A673 (cell line): ENCODE results near the gene TUBA1C. TPM values are rescaled to one million over a fixed set of nuclear protein-coding genes. Genes with fewer than 3 reads are reported as not detected.

Source experiments
- BruUV-seq: library from RNA; stranded (reverse); fragments of 400-500 nt; replicated peaks from 2 replicates; lab custom pipeline; 2021; lab: Mats Ljungman, UMichigan
- CTCF ChIA-PET: fragments of 300-600 bp; sonication (Branson Sonifier 250); formaldehyde crosslinking; loops from one replicate; lab custom pipeline; 2022; ENCODE audit warnings: antibody characterized with exemption; lab: Charles Lee
- POLR2A ChIA-PET: fragments of 300-600 bp; sonication (Branson Sonifier 250); formaldehyde crosslinking; loops from one replicate; lab custom pipeline; 2022; ENCODE audit warnings: antibody characterized with exemption; ENCODE audit not compliant: low non-redundant PET; lab: Charles Lee
- DNase-seq: peaks from one replicate; pipeline ENCODE4 v3.0.0-alpha.2; 2015; ENCODE audit warnings: low spot score
- H3K27ac ChIP-seq: fragments of 200-600 bp; sonication (generic); 2 replicates; pipeline ENCODE4 v1.5.1; 2016; ENCODE audit warnings: mixed run types, low read depth, mild to moderate bottlenecking, mixed read lengths, antibody characterized with exemption, low read length; ENCODE audit not compliant: poor library complexity, severe bottlenecking
- H3K27me3 ChIP-seq: fragments of 200-600 bp; sonication (generic); replicated peaks from 2 replicates; pipeline ENCODE4 v1.6.1; 2017; ENCODE audit warnings: mixed run types, low read depth, mild to moderate bottlenecking, mixed read lengths, antibody characterized with exemption, low read length; ENCODE audit not compliant: insufficient read depth, poor library complexity
- H3K36me3 ChIP-seq: fragments of 200-600 bp; sonication (generic); 2 replicates; pipeline ENCODE4 v1.6.1; 2016; ENCODE audit warnings: mixed run types, mild to moderate bottlenecking, mixed read lengths, antibody characterized with exemption, low read length; ENCODE audit not compliant: insufficient read depth, poor library complexity, severe bottlenecking
- H3K4me1 ChIP-seq: fragments of 200-600 bp; sonication (generic); 2 replicates; pipeline ENCODE4 v1.6.1; 2017; ENCODE audit warnings: mixed run types, mild to moderate bottlenecking, mixed read lengths, antibody characterized with exemption, low read length; ENCODE audit not compliant: insufficient read depth, poor library complexity, severe bottlenecking
- H3K4me3 ChIP-seq: fragments of 200-600 bp; sonication (generic); 2 replicates; pipeline ENCODE4 v1.5.1; 2016; ENCODE audit warnings: low read depth, mixed run types, mild to moderate bottlenecking, mixed read lengths, low read length; ENCODE audit not compliant: poor library complexity, severe bottlenecking
- H3K9me3 ChIP-seq: fragments of 200-600 bp; sonication (generic); 2 replicates; pipeline ENCODE4 v1.6.1; 2016; ENCODE audit warnings: mixed run types, low read depth, mild to moderate bottlenecking, mixed read lengths, antibody characterized with exemption, low read length; ENCODE audit not compliant: poor library complexity, severe bottlenecking
- EZH2 ChIP-seq: fragments of 200-600 bp; sonication (generic); IDR thresholded peaks from 2 replicates; pipeline ENCODE4 v1.6.1; 2017; ENCODE audit warnings: borderline replicate concordance, low read depth, mild to moderate bottlenecking, mixed read lengths, antibody characterized with exemption, low read length; ENCODE audit not compliant: poor library complexity, severe bottlenecking
- intact Hi-C: fragments of 100-400 bp; cut with micrococcal nuclease; formaldehyde crosslinking; loops from one replicate; pipeline ENCODE4 v1.10.0; 2022; ENCODE audit not compliant: unreplicated experiment
- total RNA-seq: library from RNA; stranded (reverse); gene quantifications from 2 replicates; pipeline ENCODE4 v1.2.3, GENCODE V29; 2021
- TF ChIP-seq, protein P1 (sequence below): fragments of 300-800, 200-600 bp; sonication (generic); conservative IDR thresholded peaks from 2 replicates; pipeline ENCODE4 v1.5.1; 2017; ENCODE audit warnings: low read depth, mild to moderate bottlenecking, antibody characterized with exemption, low read length, moderate library complexity, mixed read lengths

The TUBA1C gene
- total RNA-seq, 1 experiment from 2014 or later: 622 TPM

DNA sequence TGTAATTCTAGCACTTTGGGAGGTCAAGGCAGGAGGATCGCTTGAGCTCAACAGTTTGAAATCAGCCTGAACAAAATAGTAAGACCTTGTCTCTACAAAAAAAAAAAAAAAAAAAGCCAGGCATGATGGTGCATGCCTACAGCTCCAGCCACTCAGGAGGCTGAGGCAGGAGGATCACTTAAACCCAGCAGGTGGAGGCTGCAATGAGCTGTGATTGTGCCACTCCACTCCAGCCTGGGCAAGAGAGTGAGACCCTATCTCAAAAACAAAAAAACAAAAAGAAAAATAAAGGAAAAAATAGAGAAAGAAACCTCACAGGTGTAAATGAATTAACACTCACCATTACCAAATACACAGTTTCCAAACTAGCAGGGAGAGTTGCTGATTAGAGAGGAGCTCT lies 41.8 kb upstream of the TUBA1C start:
- Histone ChIP-seq H3K27ac (no peak overlapping the region), H3K4me1 (peaks cover 5% of the 10 kb centered on the region), H3K36me3 (no peaks in the 10 kb centered on the region), H3K4me3 (no peak overlapping the region), H3K27me3 (no peaks in the 10 kb centered on the region), H3K9me3 (no peaks in the 10 kb centered on the region)
- ChIA-PET CTCF (interaction anchor here (0.6 to 0.7 kb wide), 2 partner anchors 8 to 413 kb away, joined by 5 to 8 read pairs; no protein-coding TSS in a partner anchor), POLR2A (no interaction called here)
- DNase-seq: no peak
- intact Hi-C loops: no loop called here
- TF ChIP-seq EZH2: no peak
- TF ChIP-seq, protein P1, sequence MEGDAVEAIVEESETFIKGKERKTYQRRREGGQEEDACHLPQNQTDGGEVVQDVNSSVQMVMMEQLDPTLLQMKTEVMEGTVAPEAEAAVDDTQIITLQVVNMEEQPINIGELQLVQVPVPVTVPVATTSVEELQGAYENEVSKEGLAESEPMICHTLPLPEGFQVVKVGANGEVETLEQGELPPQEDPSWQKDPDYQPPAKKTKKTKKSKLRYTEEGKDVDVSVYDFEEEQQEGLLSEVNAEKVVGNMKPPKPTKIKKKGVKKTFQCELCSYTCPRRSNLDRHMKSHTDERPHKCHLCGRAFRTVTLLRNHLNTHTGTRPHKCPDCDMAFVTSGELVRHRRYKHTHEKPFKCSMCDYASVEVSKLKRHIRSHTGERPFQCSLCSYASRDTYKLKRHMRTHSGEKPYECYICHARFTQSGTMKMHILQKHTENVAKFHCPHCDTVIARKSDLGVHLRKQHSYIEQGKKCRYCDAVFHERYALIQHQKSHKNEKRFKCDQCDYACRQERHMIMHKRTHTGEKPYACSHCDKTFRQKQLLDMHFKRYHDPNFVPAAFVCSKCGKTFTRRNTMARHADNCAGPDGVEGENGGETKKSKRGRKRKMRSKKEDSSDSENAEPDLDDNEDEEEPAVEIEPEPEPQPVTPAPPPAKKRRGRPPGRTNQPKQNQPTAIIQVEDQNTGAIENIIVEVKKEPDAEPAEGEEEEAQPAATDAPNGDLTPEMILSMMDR: no peak
- BruUV-seq: no TSS peak

DNA sequence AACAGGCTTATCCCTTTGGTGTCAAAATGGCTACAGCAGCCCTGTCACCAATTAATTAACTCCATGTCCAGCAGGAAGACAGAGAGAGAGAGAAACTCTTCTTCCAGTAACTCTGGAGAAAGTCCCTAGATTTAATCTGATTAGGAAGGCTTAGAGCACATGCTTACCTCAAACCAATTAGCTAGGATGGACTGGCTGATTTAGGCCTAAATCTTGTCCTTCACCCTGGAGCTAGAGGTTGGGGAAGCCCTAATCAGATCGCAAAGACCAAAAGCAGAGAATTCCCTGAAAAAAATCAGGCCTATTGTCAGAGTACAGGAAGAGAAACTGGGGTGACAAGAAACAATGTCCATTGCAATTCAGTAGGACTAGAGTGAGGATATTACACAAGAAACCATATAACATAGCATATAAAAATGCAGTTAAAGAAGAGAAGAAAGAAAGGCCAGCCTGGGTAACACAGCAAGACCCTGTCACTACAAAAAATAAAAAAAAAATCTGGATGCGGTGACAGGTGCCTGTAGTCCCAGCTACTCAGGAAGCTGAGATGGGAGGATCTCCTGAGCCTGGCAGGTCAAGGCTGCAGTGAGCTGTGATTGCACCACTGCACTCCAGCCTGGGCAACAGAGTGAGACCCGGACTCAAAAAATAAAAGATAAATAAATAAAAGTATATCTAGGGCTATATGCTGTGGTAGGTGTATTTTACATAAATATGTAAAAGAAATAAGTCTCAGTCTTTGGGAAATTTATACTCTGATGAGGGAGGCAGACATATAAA lies 41.1 kb upstream of the TUBA1C start:
- H3K9me3 ChIP-seq: no peaks in the 10 kb centered on the region
- no peak for DNase-seq
- CTCF ChIA-PET: interaction anchor here (1.0 kb wide), 1 partner anchor 11 kb away, joined by 3 read pairs; no protein-coding TSS in a partner anchor
- no peaks in the 10 kb centered on the region for H3K27me3 ChIP-seq
- no TSS peak for BruUV-seq
- POLR2A ChIA-PET: no interaction called here
- TF ChIP-seq, protein P1: no peak
- TF ChIP-seq EZH2: no peak
- H3K4me1 ChIP-seq: peaks cover 5% of the 10 kb centered on the region
- H3K4me3 ChIP-seq: no peak overlapping the region
- H3K36me3 ChIP-seq: no peaks in the 10 kb centered on the region
- no peak overlapping the region for H3K27ac ChIP-seq
- intact Hi-C loops: no loop called here

DNA sequence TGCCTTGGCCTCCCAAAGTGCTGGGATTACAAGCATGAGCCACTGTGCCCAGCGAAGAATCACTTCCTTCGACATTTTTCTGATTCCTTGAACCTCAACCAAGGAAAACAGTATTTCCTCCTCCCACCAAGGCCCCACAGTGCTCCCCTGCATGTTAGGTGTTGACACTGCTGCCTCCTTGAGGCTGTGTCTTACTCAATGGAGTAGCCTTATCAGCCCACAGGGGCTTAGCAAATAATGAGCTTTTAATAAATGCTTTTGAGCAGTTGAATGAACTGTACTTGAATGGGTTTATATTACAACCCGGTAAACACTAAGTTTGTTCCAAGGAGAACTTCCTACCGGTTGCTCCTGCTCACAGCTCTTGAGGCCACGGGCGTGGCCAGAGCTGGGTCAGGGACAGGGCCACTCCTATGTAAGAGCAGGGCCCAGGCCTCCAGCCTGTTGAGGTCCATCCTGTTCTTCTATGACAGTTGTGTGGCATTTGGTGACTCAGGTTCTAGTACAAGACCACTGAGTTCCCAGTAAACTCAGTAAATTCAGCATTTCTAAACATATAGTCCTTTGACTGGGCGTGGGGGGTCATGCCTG lies 39.2 kb upstream of the TUBA1C start:
- CTCF ChIA-PET: no interaction called here

More for the DNA sequence above, 39.2 kb upstream of the TUBA1C start:
- POLR2A ChIA-PET: no interaction called here
- intact Hi-C loops: no loop called here
- H3K4me3 ChIP-seq: no peak overlapping the region
- H3K27ac ChIP-seq: no peak overlapping the region
- no peaks in the 10 kb centered on the region for H3K36me3 ChIP-seq
- no peaks in the 10 kb centered on the region for H3K9me3 ChIP-seq
- H3K27me3 ChIP-seq: no peaks in the 10 kb centered on the region
- peaks cover 5% of the 10 kb centered on the region for H3K4me1 ChIP-seq
- peak; percentile 31 for DNase-seq
- no TSS peak for BruUV-seq
- TF ChIP-seq EZH2: no peak
- TF ChIP-seq, protein P1: peak; percentile 36; the same call in 1 of the 2 replicates
